IPS-NIHi7 (cell line): ENCODE measurements around the gene ETS1.

ENCODE experiments used
- DNase-seq: peaks from one replicate; pipeline ENCODE4 v3.0.0; 2012; ENCODE audit warnings: mixed read lengths; ENCODE audit errors: extremely low spot score

Gene ETS1

GRCh38 chr11:128517451-128518230, 69.7 kb downstream of the ETS1 start:
- no peak for DNase-seq

- DNase-seq = no peak
These were observed 70.5 kb downstream of the ETS1 start for GRCh38 chr11:128516886-128517285.

GRCh38 chr11:128515826-128516778, 71.3 kb downstream of the ETS1 start:
- DNase-seq = no peak

- DNase-seq = no peak
These were observed 72.3 kb downstream of the ETS1 start for GRCh38 chr11:128515086-128515485.

- DNase-seq = no peak
These were observed 73.3 kb downstream of the ETS1 start for GRCh38 chr11:128513915-128514681.

- DNase-seq = no peak
These were observed 74.8 kb downstream of the ETS1 start for GRCh38 chr11:128512474-128512996.

GRCh38 chr11:128511712-128512111, 75.6 kb downstream of the ETS1 start:
- no peak for DNase-seq

- DNase-seq = no peak
These were observed 77.6 kb downstream of the ETS1 start for GRCh38 chr11:128509621-128510389.

- no peak for DNase-seq
These were observed 78.4 kb downstream of the ETS1 start for GRCh38 chr11:128508770-128509510.

GRCh38 chr11:128507936-128508335, 79.4 kb downstream of the ETS1 start:
- DNase-seq = no peak

- DNase-seq = peak; percentile 56
These were observed 80.3 kb downstream of the ETS1 start for GRCh38 chr11:128506999-128507611.

GRCh38 chr11:128506356-128506755, 81.0 kb downstream of the ETS1 start:
- DNase-seq = no peak

GRCh38 chr11:128505449-128506065, 81.8 kb downstream of the ETS1 start:
- DNase-seq = no peak

GRCh38 chr11:128504486-128504885, 82.9 kb downstream of the ETS1 start:
- DNase-seq = no peak

GRCh38 chr11:128503245-128503991, 83.9 kb downstream of the ETS1 start:
- no peak for DNase-seq

- no peak for DNase-seq
These were observed 84.6 kb downstream of the ETS1 start for GRCh38 chr11:128502726-128503125.

GRCh38 chr11:128501632-128502549, 85.5 kb downstream of the ETS1 start:
- no peak for DNase-seq
